Forelimb muscle (tissue), 1 donor: ENCODE results near the gene CLDN6. TPM values are rescaled to one million over a fixed set of nuclear protein-coding genes. Genes with fewer than 3 reads are reported as not detected.

Experiments used
- DNase-seq: peaks from one replicate; pipeline ENCODE4 v3.0.0-alpha.2; 2013; ENCODE audit warnings: low read depth
- polyA plus RNA-seq: library from polyadenylated mRNA; unstranded; fragments of 120-200 nt; gene quantifications from one replicate; pipeline ENCODE4 v1.2.1, GENCODE V29; 2013; ENCODE audit not compliant: insufficient read length

Gene CLDN6
- polyA plus RNA-seq, 1 donor: 0.19 TPM

DNA sequence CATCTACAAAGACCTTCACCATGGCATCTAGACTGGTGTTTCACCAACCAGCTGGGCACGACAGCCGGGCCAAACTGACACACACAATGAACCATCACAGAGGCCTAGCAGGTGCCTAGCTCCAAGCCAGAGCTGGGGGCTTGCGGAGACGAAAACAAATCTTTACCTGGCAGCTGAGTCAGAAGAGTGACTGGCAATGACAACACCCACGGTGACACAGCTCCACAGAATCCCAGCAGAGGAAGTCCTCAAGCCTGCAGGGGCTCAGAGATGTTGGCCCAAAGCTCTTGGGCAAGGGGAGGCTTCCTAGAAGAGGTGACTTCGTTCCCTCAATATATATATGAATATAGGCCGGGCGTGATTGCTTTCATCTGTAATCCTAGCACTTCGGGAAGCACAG is 33.5 kb upstream of the CLDN6 start:
- DNase-seq: no peak

- DNase-seq: no peak
Measured at GRCh38 chr16:3051009-3051408, 33.0 kb upstream of the CLDN6 start.

- DNase-seq: no peak
Measured at GRCh38 chr16:3050487-3050886, 32.5 kb upstream of the CLDN6 start.

GRCh38 chr16:3049921-3050481 is 32.0 kb upstream of the CLDN6 start:
- no peak for DNase-seq

GRCh38 chr16:3047387-3047720 is 29.4 kb upstream of the CLDN6 start:
- DNase-seq: no peak

DNA sequence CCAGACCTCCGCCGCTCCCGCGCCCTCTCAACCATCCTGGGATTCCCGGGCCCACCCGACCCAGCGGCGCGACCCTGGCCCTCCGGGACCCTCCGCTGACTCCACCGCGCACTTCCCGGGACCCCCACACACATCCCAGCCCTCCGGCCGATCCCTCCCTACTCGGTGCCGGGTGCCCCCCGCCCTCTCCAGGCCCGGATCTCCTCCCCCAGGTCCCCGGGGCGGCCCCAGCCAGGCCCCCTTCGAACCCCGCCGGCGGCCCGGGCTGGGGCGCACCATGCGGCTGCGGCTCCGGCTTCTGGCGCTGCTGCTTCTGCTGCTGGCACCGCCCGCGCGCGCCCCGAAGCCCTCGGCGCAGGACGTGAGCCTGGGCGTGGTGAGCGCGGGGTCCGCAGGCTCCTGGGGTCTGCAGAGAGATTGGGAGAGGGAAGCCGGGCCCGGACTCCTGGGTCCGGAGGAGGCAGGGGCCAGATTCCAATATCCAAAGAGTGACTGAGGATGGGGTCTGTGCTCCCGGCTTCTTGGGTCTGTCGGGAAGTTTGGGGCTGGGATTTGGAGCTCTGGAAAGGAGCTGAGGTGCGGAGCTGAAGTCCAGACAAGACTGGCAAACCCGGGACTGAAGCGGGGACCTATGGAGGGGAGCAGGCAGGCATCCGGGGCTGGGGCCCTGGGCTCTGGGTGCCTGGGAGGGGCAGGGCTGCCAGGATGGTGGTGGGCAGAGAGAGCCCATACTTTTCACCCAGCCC is 28.8 kb upstream of the CLDN6 start:
- no peak for DNase-seq

GRCh38 chr16:3045758-3046640 is 28.0 kb upstream of the CLDN6 start, which contains the start of gene MMP25:
Gene MMP25 (plus strand): TSS chr16:3046561. CDS start chr16:3046918, 357 bp downstream.
- DNase-seq: no peak

DNA sequence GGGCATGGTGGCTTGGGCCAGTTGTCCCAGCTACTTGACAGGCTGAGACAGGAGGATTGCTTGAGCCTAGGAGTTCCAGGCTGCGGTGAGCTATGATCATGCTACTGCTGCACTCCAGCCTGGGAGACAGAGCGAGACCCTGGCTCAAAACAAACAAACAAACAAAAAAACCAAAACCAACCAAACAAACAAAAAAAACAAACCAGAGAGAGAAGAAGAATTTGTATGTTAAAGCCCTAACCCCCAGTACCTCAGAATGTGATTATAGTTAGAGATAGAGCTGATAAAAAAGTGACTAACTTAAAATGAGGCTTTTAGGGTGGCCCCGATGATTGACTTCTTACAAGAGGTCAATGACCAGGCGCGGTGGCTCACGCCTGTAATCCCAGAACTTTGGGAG is 26.7 kb upstream of the CLDN6 start:
- DNase-seq: no peak

DNA sequence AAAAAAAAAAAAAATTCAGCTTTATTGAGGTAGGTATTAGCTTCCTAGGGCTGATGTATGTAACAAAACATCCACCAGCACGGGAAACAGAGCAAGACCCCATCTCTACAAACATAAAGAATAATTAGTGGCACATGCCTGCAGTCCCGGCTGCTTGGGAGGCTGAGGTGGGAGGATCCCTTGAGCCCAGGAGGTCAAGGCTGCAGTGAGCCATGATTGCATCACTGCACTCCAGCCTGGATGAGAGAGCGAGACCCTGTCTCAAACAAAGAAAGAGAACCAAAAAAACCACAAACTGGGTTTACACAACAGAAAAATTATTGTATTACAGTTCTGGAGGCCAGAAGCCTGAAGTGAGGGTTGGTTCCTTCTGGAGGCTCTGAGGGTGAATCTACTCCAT is 24.4 kb upstream of the CLDN6 start:
- no peak for DNase-seq

DNA sequence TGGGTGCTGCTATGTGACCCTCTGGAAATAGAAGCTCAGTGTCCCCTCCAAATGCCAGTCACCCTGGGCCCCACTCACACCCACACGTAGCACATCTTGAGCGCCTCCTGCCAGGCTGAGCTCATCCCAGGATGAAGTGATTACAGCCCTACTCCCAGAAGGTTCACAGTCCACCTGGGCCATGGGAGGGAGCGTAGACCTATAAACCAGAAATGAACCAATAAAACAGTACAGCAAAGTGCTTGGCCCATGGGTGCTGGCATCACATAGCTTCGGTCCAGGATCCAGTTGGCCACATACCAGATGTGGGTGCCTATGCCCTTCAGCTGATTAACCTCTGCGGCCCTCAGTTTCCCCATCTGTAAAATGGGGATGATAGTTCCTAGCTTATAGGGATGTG is 20.9 kb upstream of the CLDN6 start:
- DNase-seq: no peak

GRCh38 chr16:3038256-3038655 is 20.3 kb upstream of the CLDN6 start:
- no peak for DNase-seq

DNA sequence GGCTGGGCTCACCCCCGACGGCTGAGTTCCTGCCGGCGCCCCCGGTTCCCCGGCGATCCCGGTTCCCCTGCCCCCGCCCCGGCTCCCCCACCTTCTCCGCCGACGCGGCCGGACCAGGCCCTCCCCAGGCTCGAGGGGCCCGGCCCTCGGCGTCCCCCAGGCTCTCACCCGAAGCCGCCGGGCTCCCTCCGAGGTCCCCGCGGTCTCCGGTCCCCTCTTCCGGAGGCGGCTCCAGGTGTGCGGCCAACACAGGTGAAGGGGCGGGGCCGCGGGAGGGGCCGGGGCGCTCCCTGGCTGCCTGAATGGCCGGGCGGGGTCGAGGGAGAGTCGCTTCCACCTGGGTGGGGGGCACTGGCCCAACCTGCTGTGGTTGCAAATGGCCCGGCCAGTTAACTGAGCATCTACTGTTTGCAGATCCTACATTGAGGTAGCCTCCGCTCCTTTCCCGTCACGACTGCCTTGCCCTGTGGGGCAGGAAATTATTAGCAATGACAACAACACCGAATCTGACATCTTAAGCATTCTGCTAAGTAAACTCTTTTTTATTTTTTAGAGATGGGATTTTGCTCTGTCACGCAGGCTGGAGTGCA is 18.8 kb upstream of the CLDN6 start, which contains the start of gene BICDL2:
BICDL2 (minus strand) TSS at position 219 of the 590 bp plus-strand sequence. CDS start 1,448 bp downstream, outside the sequence.
- DNase-seq: no peak

DNA sequence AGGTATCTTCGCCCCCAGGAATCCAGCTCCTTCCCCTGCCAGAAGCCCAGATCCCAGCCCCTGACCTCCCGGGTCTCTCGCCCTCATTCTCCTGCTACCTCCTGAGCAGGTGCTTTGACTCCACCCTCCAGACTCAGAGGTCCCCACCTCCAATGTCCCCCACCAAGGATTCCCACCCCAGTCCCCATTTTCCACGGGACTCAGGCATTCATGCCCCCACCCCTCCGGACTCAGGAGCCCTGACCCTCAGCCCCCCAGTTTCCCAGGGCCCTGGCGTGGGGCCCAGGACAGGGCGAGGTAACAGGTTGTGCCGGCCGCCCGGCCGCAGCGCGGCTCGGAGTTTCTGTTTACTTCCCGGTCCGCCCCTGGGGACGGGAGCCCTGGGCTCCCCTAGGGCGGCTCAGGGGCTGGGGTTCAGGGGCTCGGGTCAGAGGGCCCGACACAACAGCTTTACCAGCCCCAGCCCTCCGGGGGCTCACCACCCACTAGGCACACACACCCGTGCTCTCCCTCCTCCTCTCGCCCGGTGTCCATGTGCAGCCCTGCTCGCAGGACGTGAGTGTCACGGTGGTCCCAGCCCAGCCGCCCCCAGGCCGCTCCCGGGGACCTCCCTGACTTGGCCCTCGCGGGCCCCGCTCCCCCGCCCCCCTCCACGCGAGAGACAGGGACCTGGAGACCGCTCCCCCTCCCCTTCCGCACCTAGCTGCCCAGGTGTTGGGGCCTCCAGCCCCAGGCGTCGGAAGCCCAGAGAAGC is 18.2 kb upstream of the CLDN6 start:
- DNase-seq: no peak

GRCh38 chr16:3035289-3035971 is 17.4 kb upstream of the CLDN6 start:
- no peak for DNase-seq

GRCh38 chr16:3032624-3033023 is 14.6 kb upstream of the CLDN6 start:
- DNase-seq: no peak

GRCh38 chr16:3030222-3031212 is 12.5 kb upstream of the CLDN6 start:
- DNase-seq: no peak

DNA sequence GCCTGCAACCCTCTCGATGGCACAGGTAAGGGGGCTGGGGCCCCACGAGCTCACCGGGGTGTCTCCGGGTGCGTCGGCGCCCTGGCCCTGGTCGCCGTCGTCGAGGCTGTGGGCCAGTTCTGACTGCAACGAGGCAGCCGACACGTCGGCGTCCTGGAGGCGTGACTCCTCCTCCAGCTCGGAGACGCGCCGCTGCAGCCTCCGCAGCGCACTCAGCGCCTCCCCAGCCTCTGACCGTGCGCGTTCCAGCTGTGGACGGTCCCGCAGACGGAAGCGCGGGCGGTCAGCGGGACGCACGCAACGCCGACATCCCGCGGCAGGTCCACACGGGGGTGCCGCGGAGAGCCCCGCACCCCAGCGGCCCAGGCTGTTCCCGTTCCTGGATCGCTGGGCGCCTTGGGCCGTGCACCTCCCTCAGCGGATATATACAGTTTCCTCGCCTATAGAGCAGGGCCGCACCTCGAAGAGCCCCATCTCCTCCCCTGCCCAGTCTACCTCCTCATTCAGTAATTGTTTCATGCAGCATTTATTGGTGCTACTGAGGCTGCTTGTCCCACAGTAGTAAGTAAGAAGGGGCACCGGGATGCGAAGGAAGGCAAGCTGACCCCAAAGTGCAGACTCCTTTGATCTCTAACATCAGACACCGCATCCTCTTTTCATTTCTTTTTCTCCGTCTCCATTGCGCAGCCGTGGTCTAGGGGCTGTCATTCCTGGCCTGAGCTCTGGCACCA is 11.7 kb upstream of the CLDN6 start:
- no peak for DNase-seq

GRCh38 chr16:3028716-3029319 is 10.8 kb upstream of the CLDN6 start:
- no peak for DNase-seq
